ENCODE measurements around the gene ITGBL1.
"Not testable (repeated sequence)": the region's sequence is repeated elsewhere in the genome, so short reads cannot be mapped to it uniquely, and the experiment has no call there.

DNA sequence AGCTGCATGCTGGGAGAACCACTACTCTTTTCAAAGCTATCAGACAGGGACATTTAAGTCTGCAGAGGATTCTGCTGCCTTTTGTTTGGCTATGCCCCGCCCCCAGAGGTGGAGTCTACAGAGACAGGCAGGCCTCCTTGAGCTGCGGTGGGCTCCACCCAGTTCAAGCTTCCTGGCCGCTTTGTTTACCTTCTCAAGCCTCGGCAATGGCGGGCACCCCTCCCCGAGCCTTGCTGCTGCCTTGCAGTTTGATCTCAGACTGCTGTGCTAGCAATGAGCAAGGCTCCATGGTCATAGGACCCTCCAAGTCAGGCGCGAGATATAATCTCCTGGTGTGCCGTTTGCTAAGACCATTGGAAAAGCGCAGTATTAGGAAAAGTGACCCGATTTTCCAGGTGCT, 92.1 kb downstream of the ITGBL1 start:
- TF ChIP-seq, protein P1, sequence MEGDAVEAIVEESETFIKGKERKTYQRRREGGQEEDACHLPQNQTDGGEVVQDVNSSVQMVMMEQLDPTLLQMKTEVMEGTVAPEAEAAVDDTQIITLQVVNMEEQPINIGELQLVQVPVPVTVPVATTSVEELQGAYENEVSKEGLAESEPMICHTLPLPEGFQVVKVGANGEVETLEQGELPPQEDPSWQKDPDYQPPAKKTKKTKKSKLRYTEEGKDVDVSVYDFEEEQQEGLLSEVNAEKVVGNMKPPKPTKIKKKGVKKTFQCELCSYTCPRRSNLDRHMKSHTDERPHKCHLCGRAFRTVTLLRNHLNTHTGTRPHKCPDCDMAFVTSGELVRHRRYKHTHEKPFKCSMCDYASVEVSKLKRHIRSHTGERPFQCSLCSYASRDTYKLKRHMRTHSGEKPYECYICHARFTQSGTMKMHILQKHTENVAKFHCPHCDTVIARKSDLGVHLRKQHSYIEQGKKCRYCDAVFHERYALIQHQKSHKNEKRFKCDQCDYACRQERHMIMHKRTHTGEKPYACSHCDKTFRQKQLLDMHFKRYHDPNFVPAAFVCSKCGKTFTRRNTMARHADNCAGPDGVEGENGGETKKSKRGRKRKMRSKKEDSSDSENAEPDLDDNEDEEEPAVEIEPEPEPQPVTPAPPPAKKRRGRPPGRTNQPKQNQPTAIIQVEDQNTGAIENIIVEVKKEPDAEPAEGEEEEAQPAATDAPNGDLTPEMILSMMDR (IDR thresholded peaks at IDR 0.05): not testable (repeated sequence)
- TF ChIP-seq POLR2A (IDR thresholded peaks at IDR 0.05): not testable (repeated sequence)
